GM12878 (cell line): Measurements from ENCODE around the gene BHLHA9. TPM values are rescaled to one million over a fixed set of nuclear protein-coding genes. Genes with fewer than 3 reads are reported as not detected.

Experiments used
- ATAC-seq: fragments of 200-7000 bp; cut with Tn5 transposase; 3 replicates; pipeline ENCODE4 v1.9.1; 2020; ENCODE audit warnings: mild to moderate bottlenecking, moderate library complexity
- BruUV-seq: library from RNA; stranded (reverse); fragments of 400-500 nt; replicated peaks from 2 replicates; lab custom pipeline; 2021; lab: Mats Ljungman, UMichigan
- CTCF ChIA-PET: fragments of 300-600 bp; sonication (Branson Sonifier 250); formaldehyde crosslinking; extraction: SDS; loops from one replicate; lab custom pipeline; 2021; ENCODE audit warnings: inconsistent platforms; lab: Yijun Ruan, JAX
- POLR2A ChIA-PET: fragments of 350-600 bp; formaldehyde crosslinking; extraction: SDS; loops from one replicate; lab custom pipeline; 2021; ENCODE audit warnings: inconsistent platforms; lab: Charles Lee
- RAD21 ChIA-PET: fragments of 300-600 bp; sonication (Branson Sonifier 250); formaldehyde crosslinking; loops from one replicate; lab custom pipeline; 2023; ENCODE audit warnings: antibody characterized with exemption; ENCODE audit not compliant: unreplicated experiment; lab: Charles Lee
- SMC1A ChIA-PET: fragments of 300-600 bp; sonication (Branson Sonifier 250); formaldehyde crosslinking; loops from one replicate; lab custom pipeline; 2023; ENCODE audit not compliant: unreplicated experiment, uncharacterized antibody; lab: Charles Lee
- DNase-seq: peaks from one replicate; pipeline ENCODE4 v3.0.0-alpha.2; 2011; ENCODE audit warnings: low read depth, low spot score
- FAIRE-seq: peaks from 3 replicates; lab custom pipeline; 2011; peaks lifted over from hg19 to GRCh38; lab: Jason Lieb, UNC
- H2AFZ ChIP-seq: 2 replicates; pipeline ENCODE4 v1.6.0; 2011; ENCODE audit warnings: low read depth, low read length, control low read depth; ENCODE audit not compliant: control insufficient read depth
- H3K27ac ChIP-seq: 2 replicates; pipeline ENCODE4 v1.5.1; 2011; ENCODE audit warnings: control low read depth; ENCODE audit not compliant: control insufficient read depth, insufficient read depth
- H3K27me3 ChIP-seq, 2 experiments: replicated peaks in 1 of 2; 2 replicates each; pipeline versions ENCODE4 v1.6.0 to v1.6.1; 2011; ENCODE audit warnings: low read length in 1 of 2; ENCODE audit not compliant: control insufficient read depth in 2 of 2, insufficient read depth in 2 of 2
- H3K36me3 ChIP-seq, 2 experiments: 2 replicates each; pipeline ENCODE4 v1.5.1; 2011; ENCODE audit warnings: low read length in 1 of 2; ENCODE audit not compliant: control insufficient read depth in 2 of 2, insufficient read depth in 2 of 2
- H3K4me1 ChIP-seq: 2 replicates; pipeline ENCODE4 v1.6.1; 2011; ENCODE audit warnings: mild to moderate bottlenecking, low read length, moderate library complexity, mixed read lengths; ENCODE audit not compliant: control insufficient read depth, insufficient read depth
- H3K4me2 ChIP-seq: 2 replicates; pipeline ENCODE4 v1.6.0; 2011; ENCODE audit warnings: control low read depth; ENCODE audit not compliant: control insufficient read depth, insufficient read depth
- H3K4me3 ChIP-seq: fragments of 200-600 bp; sonication (generic); 2 replicates; pipeline ENCODE4 v1.5.1; 2016
- H3K79me2 ChIP-seq: 2 replicates; pipeline ENCODE4 v1.6.0; 2011; ENCODE audit warnings: low read length; ENCODE audit not compliant: control insufficient read depth, insufficient read depth
- H3K9ac ChIP-seq: 2 replicates; pipeline ENCODE4 v1.8.0; 2011; ENCODE audit warnings: low read length, control low read depth, mixed read lengths; ENCODE audit not compliant: control insufficient read depth, insufficient read depth
- H3K9me3 ChIP-seq: replicated peaks from 3 replicates; pipeline ENCODE4 v1.5.1; 2011; ENCODE audit warnings: mild to moderate bottlenecking, low read length; ENCODE audit not compliant: control insufficient read depth, insufficient read depth
- H4K20me1 ChIP-seq: 2 replicates; pipeline ENCODE4 v1.6.0; 2011; ENCODE audit not compliant: control insufficient read depth, insufficient read depth
- CREB1 ChIP-seq: IDR thresholded peaks from 2 replicates; pipeline ENCODE4 v1.6.1; 2012; ENCODE audit warnings: low read depth, mild to moderate bottlenecking, inconsistent platforms
- CTCF ChIP-seq, 3 experiments: IDR thresholded peaks in 2 of 3; conservative IDR thresholded peaks in 1 of 3; 2 replicates each; pipeline ENCODE4 v1.5.1; 2011; ENCODE audit warnings: low read depth in 3 of 3, low read length in 3 of 3, mild to moderate bottlenecking in 3 of 3, control low read depth in 2 of 3, moderate library complexity in 2 of 3, inconsistent platforms in 1 of 3, mixed read lengths in 1 of 3; ENCODE audit not compliant: control insufficient read depth in 2 of 3, insufficient read depth in 1 of 3; ENCODE audit errors: extremely low read depth in 1 of 3
- FOXM1 ChIP-seq: IDR thresholded peaks from 2 replicates; pipeline ENCODE4 v1.6.1; 2012; ENCODE audit warnings: low read depth, mild to moderate bottlenecking, inconsistent platforms, low read length, moderate library complexity
- HDAC6 ChIP-seq: fragments of 200-600 bp; sonication (generic); IDR thresholded peaks from one replicate; pipeline ENCODE4 v1.8.0; 2017; ENCODE audit warnings: antibody characterized with exemption; ENCODE audit not compliant: unreplicated experiment
- KLF5 ChIP-seq: fragments of 450-650 bp; IDR thresholded peaks from 2 replicates; pipeline ENCODE4 v1.6.1; 2014; ENCODE audit warnings: mild to moderate bottlenecking; ENCODE audit not compliant: partially characterized antibody
- NR2C1 ChIP-seq: fragments of 450-650 bp; IDR thresholded peaks from 2 replicates; pipeline ENCODE4 v1.6.1; 2017; ENCODE audit warnings: antibody characterized with exemption, mild to moderate bottlenecking, moderate library complexity
- TCF12 ChIP-seq: IDR thresholded peaks from 2 replicates; pipeline ENCODE4 v1.6.1; 2011; ENCODE audit warnings: low read depth, mild to moderate bottlenecking, low read length
- ZNF217 ChIP-seq: fragments of 450-650 bp; IDR thresholded peaks from 2 replicates; pipeline ENCODE4 v1.6.1; 2017; ENCODE audit warnings: antibody characterized with exemption, mild to moderate bottlenecking
- WGBS: methylation state at CpG from one replicate; pipeline ENCODE4 v1.1.6; 2016; ENCODE audit warnings: low lambda C conversion rate; ENCODE audit not compliant: insufficient replicate concordance, insufficient coverage; ENCODE audit errors: missing lambda C conversion rate; 5-methylcytosine and 5-hydroxymethylcytosine counted together
- in situ Hi-C: fragments of 300-500 bp; cut with MboI; formaldehyde crosslinking; loops from 9 replicates; pipeline ENCODE4 v1.14.3; 2018; ENCODE audit warnings: mixed read lengths
- intact Hi-C: fragments of 100-400 bp; cut with micrococcal nuclease; formaldehyde crosslinking; loops from one replicate; pipeline ENCODE4 v1.14.2; 2022; ENCODE audit not compliant: unreplicated experiment
- polyA plus RNA-seq, 11 experiments: library from polyadenylated mRNA; depleted of rRNA in 4 of 11; unstranded in 6 of 11; stranded (reverse) in 5 of 11; fragments of >200 nt; fragmentation: Nextera tagmentation in 4 of 11; fragmentation: Illumina TruSeq in 1 of 11; extraction: Ambion mirVana in 4 of 11; extraction: Trizol in 1 of 11; gene quantifications; 1 replicate in 1 of 11; 2 replicates in 10 of 11; pipeline versions ENCODE4 v1.2.1 to v1.2.3, GENCODE V29; 2011 to 2016; ENCODE audit warnings: inconsistent platforms in 2 of 11, missing spikeins in 2 of 11, low read depth in 1 of 11
- total RNA-seq, 4 experiments: library from RNA; depleted of rRNA in 3 of 4; stranded (reverse); fragments of >200 nt in 3 of 4; fragmentation: Illumina TruSeq in 1 of 4; extraction: Trizol in 1 of 4; gene quantifications; 2 replicates each; pipeline versions ENCODE4 v1.2.1 to v1.2.3, GENCODE V29; 2013 to 2021
- TF ChIP-seq, protein P1 (sequence below): fragments of 150-350 bp; IDR thresholded peaks from 2 replicates; pipeline ENCODE4 v1.6.1; 2016; ENCODE audit warnings: low read depth, low read length

Gene BHLHA9
- total and polyA plus RNA-seq, 10 of the 15 experiments (the other 5 are each of a cell fraction or from before 2014, with no cell fraction given) = not detected

DNA sequence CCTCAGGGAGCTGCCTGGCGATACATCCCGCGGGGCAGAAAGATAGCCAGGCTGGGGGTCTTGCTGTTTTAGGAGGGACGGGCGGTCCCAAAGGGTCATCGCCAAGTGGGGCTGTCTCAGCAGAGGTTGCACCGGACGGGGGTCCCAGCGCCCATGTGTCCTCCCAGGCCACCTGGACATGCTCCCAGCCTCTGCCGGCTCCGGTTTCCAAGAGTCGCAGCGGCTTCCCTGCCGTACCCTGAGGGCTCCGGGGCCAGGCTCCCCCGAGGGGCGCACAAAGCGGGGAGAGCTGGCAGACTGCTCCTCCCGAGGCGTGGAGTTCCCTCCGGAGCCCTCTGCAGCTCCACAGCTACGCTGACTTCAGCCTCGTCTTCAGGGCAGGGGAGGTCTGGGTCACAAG is 10.4 kb downstream of the BHLHA9 start:
- ChIA-PET SMC1A (no interaction called here), POLR2A (no interaction called here), RAD21 (interaction anchor here (0.6 to 0.7 kb wide), 2 partner anchors 34 to 99 kb away, joined by 3 to 5 read pairs; no protein-coding TSS in a partner anchor), CTCF (interaction anchor here (0.6 kb wide), 1 partner anchor 106 kb away, joined by 4 read pairs; no protein-coding TSS in a partner anchor)
- no peaks in the 10 kb centered on the region for H4K20me1 ChIP-seq
- FAIRE-seq (no peak), ATAC-seq (no peak), DNase-seq (no peak)
- no peak overlapping the region for H3K4me2 ChIP-seq
- H3K9ac ChIP-seq = no peak overlapping the region
- intact Hi-C loops = no loop called here
- no peaks in the 10 kb centered on the region for H3K9me3 ChIP-seq
- no peaks in the 10 kb centered on the region for H3K4me1 ChIP-seq
- 59% methylated on average over 23 of the region's 23 CpGs for WGBS
- no TSS peak for BruUV-seq
- H2AFZ ChIP-seq = no peak overlapping the region
- H3K27me3 ChIP-seq = no peaks in the 10 kb centered on the region; a peak in 1 of 4 replicates
- no peak overlapping the region for H3K27ac ChIP-seq
- H3K4me3 ChIP-seq = no peak overlapping the region
- TF ChIP-seq NR2C1 = no peak
- TF ChIP-seq, all 136 proteins: peak for 0
- Histone ChIP-seq H3K36me3 (no peaks in the 10 kb centered on the region), H3K79me2 (no peaks in the 10 kb centered on the region)
- in situ Hi-C loops = no loop called here

DNA sequence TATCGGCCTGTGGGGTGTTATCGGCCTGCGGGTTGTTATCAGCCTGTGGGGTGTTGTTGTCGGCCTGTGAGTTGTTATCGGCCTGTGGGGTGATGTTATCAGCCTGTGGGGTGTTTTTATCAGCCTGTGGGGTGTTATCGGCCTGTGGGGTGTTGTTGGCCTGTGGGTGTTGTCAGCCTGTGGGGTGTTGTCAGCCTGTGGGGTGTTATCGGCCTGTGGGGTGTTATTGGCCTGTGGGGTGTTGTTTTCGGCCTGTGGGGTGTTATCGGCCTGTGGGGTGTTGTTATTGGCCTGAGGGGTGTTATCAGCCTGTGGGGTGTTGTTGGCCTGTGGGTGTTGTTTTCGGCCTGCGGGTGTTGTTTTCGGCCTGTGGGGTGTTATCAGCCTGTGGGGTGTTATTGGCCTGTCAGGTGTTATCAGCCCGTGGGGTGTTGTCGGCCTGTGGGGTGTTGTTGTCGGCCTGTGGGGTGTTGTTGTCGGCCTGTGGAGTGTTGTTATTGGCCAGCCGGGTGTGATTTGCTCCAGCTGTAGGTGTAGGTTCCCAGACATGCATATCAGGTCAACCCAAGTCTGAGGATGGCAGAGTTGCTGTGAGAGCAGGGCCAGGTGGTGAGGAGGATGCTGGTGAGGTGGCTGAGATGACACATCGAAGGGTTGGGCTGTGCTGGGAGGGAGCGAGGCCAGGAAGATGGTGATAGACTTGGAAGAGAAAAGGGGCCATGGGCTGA is 16.3 kb downstream of the BHLHA9 start:
- no peak overlapping the region for H3K4me2 ChIP-seq
- H3K36me3 ChIP-seq = no peaks in the 10 kb centered on the region
- CTCF ChIA-PET = no interaction called here
- no peak overlapping the region for H3K4me3 ChIP-seq
- no peaks in the 10 kb centered on the region for H3K4me1 ChIP-seq
- H3K79me2 ChIP-seq = no peaks in the 10 kb centered on the region
- no peak overlapping the region for H3K27ac ChIP-seq
- RAD21 ChIA-PET = no interaction called here
- POLR2A ChIA-PET = no interaction called here
- H2AFZ ChIP-seq = no peak overlapping the region
- DNase-seq = no peak
- SMC1A ChIA-PET = no interaction called here
- H4K20me1 ChIP-seq = no peaks in the 10 kb centered on the region
- no peaks in the 10 kb centered on the region; the same call in 2 of the 3 replicates for H3K9me3 ChIP-seq
- ATAC-seq = no peak
- 56% methylated on average over 15 of the region's 19 CpGs for WGBS
- in situ Hi-C loops (no loop called here), intact Hi-C loops (no loop called here)
- H3K27me3 ChIP-seq = no peaks in the 10 kb centered on the region
- BruUV-seq = no TSS peak
- H3K9ac ChIP-seq = no peak overlapping the region
- FAIRE-seq = no peak
- TF ChIP-seq ZNF217 (no peak), KLF5 (no peak), TCF12 (no peak), HDAC6 (no peak), FOXM1 (no peak), CTCF (IDR thresholded peaks at IDR 0.05 in 2 of 3, conservative IDR thresholded peaks at IDR 0.05 in 1 of 3; ENCODE audit: control insufficient read depth in 2 of 3, extremely low read depth in 1 of 3, insufficient read depth in 1 of 3, low read depth in 3 of 3, low read length in 3 of 3) (no peak), CREB1 (no peak)
- TF ChIP-seq, protein P1, sequence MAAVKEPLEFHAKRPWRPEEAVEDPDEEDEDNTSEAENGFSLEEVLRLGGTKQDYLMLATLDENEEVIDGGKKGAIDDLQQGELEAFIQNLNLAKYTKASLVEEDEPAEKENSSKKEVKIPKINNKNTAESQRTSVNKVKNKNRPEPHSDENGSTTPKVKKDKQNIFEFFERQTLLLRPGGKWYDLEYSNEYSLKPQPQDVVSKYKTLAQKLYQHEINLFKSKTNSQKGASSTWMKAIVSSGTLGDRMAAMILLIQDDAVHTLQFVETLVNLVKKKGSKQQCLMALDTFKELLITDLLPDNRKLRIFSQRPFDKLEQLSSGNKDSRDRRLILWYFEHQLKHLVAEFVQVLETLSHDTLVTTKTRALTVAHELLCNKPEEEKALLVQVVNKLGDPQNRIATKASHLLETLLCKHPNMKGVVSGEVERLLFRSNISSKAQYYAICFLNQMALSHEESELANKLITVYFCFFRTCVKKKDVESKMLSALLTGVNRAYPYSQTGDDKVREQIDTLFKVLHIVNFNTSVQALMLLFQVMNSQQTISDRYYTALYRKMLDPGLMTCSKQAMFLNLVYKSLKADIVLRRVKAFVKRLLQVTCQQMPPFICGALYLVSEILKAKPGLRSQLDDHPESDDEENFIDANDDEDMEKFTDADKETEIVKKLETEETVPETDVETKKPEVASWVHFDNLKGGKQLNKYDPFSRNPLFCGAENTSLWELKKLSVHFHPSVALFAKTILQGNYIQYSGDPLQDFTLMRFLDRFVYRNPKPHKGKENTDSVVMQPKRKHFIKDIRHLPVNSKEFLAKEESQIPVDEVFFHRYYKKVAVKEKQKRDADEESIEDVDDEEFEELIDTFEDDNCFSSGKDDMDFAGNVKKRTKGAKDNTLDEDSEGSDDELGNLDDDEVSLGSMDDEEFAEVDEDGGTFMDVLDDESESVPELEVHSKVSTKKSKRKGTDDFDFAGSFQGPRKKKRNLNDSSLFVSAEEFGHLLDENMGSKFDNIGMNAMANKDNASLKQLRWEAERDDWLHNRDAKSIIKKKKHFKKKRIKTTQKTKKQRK = no peak
